Astrocyte (in vitro differentiated cells and primary cell): ENCODE measurements around the gene WHRN. TPM values are rescaled to one million over a fixed set of nuclear protein-coding genes. Genes with fewer than 3 reads are reported as not detected.

ENCODE experiments used
- DNase-seq: peaks from one replicate; pipeline ENCODE4 v3.0.0-alpha.2; 2010; ENCODE audit warnings: low read depth
- FAIRE-seq: peaks from 2 replicates; lab custom pipeline; 2011; peaks lifted over from hg19 to GRCh38; lab: Jason Lieb, UNC
- H2AFZ ChIP-seq: 2 replicates; pipeline ENCODE4 v1.6.0; 2012; ENCODE audit warnings: low read depth, low read length, inconsistent platforms
- H3K27ac ChIP-seq: 2 replicates; pipeline ENCODE4 v1.5.1; 2011; ENCODE audit warnings: low read depth, low read length, inconsistent platforms
- H3K27me3 ChIP-seq: 2 replicates; pipeline ENCODE4 v1.6.0; 2011; ENCODE audit warnings: low read length, inconsistent platforms; ENCODE audit not compliant: insufficient read depth
- H3K36me3 ChIP-seq: 2 replicates; pipeline ENCODE4 v1.5.1; 2011; ENCODE audit warnings: low read length, inconsistent platforms; ENCODE audit not compliant: insufficient read depth
- H3K4me1 ChIP-seq: 2 replicates; pipeline ENCODE4 v1.5.1; 2011; ENCODE audit warnings: low read length, inconsistent platforms; ENCODE audit not compliant: insufficient read depth
- H3K4me2 ChIP-seq: 2 replicates; pipeline ENCODE4 v1.6.0; 2012; ENCODE audit warnings: low read length, inconsistent platforms
- H3K4me3 ChIP-seq: 2 replicates; pipeline ENCODE4 v1.5.1; 2011; ENCODE audit warnings: low read depth, mild to moderate bottlenecking, low read length, inconsistent platforms; ENCODE audit not compliant: insufficient read depth
- H3K79me2 ChIP-seq: 2 replicates; pipeline ENCODE4 v1.6.0; 2012; ENCODE audit warnings: mild to moderate bottlenecking, low read length, inconsistent platforms; ENCODE audit not compliant: insufficient read depth
- H3K9ac ChIP-seq: 2 replicates; pipeline ENCODE4 v1.6.0; 2012; ENCODE audit warnings: mild to moderate bottlenecking, low read length, inconsistent platforms
- H3K9me3 ChIP-seq: 2 replicates; pipeline ENCODE4 v1.5.1; 2012; ENCODE audit warnings: low read depth, mild to moderate bottlenecking, low read length, inconsistent platforms; ENCODE audit not compliant: insufficient read depth
- H4K20me1 ChIP-seq: 2 replicates; pipeline ENCODE4 v1.6.0; 2012; ENCODE audit warnings: low read length, inconsistent platforms; ENCODE audit not compliant: insufficient read depth
- H3K27ac Mint-ChIP-seq: one replicate; pipeline ENCODE4 v1.8.0; 2021; ENCODE audit warnings: mild to moderate bottlenecking, mixed read lengths; ENCODE audit not compliant: unreplicated experiment
- H3K27me3 Mint-ChIP-seq: one replicate; pipeline ENCODE4 v1.8.0; 2021; ENCODE audit warnings: low read depth, mixed read lengths; ENCODE audit not compliant: unreplicated experiment
- H3K36me3 Mint-ChIP-seq: one replicate; pipeline ENCODE4 v1.8.0; 2021; ENCODE audit warnings: low read depth, mixed read lengths; ENCODE audit not compliant: unreplicated experiment
- H3K4me1 Mint-ChIP-seq: one replicate; pipeline ENCODE4 v1.8.0; 2021; ENCODE audit warnings: low read depth, mixed read lengths; ENCODE audit not compliant: unreplicated experiment
- H3K4me3 Mint-ChIP-seq: one replicate; pipeline ENCODE4 v1.8.0; 2021; ENCODE audit warnings: mild to moderate bottlenecking, moderate library complexity, mixed read lengths; ENCODE audit not compliant: unreplicated experiment
- H3K9me3 Mint-ChIP-seq: one replicate; pipeline ENCODE4 v1.8.0; 2021; ENCODE audit warnings: mild to moderate bottlenecking, mixed read lengths; ENCODE audit not compliant: unreplicated experiment
- CTCF ChIP-seq: IDR thresholded peaks from 2 replicates; pipeline ENCODE4 v1.5.1; 2011; ENCODE audit warnings: low read depth, mild to moderate bottlenecking, inconsistent platforms, low read length, moderate library complexity; ENCODE audit not compliant: insufficient read depth
- EZH2 ChIP-seq: IDR thresholded peaks from 2 replicates; pipeline ENCODE4 v1.6.1; 2012; ENCODE audit warnings: mild to moderate bottlenecking, low read length, inconsistent platforms; ENCODE audit not compliant: insufficient read depth
- total RNA-seq: library from RNA; stranded (reverse); gene quantifications from 2 replicates; pipeline ENCODE4 v1.2.1, GENCODE V29; 2021

WHRN gene
- total RNA-seq, 1 donor from 2014 or later: 10.2 TPM

DNA sequence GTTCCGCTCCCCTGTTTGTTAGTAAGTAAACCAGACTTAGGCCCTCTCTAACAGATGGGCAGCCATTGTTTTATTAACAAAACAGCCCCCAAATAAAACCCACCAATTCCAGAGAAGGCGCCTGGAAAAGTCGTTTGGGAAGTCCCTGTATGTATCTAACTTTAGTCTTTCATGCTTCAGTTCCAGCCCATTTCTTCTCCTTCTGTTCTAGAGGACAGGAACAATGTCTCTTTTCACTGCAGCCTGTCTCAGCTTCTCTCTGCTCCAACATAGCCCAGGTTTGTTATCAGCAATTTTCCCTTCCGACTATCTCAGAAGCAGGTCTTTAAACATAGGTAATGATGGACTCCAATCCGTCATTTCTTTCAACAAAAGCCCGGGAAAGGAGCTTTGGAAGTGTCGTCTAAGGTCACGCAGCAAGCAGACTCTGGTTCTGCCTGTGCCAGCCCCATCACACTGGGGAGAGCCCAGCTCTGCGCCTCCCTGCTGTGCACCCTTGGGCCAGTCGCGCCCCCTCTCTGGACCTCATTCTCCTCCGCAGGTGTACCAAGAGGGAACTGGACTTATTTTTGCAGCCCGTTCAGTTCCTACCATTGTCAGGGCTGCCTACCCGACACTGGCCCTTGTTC lies 107.9 kb downstream of the WHRN start:
- H2AFZ ChIP-seq: peak overlapping the region; percentile 51
- H3K4me1 ChIP-seq: peaks cover 3% of the 10 kb centered on the region
- H3K27me3 ChIP-seq: peaks cover 5% of the 10 kb centered on the region
- TF ChIP-seq CTCF (no peak), EZH2 (peak; percentile 19)
- no peaks in the 10 kb centered on the region for H3K9me3 Mint-ChIP-seq
- H3K4me3 ChIP-seq: peak overlapping the region; percentile 74
- H3K36me3 ChIP-seq: no peaks in the 10 kb centered on the region
- FAIRE-seq: no peak
- H3K4me2 ChIP-seq: peak overlapping the region; percentile 96
- H3K79me2 ChIP-seq: no peaks in the 10 kb centered on the region
- peaks cover 11% of the 10 kb centered on the region for H3K4me1 Mint-ChIP-seq
- no peaks in the 10 kb centered on the region for H3K27me3 Mint-ChIP-seq
- peaks cover under 1% of the 10 kb centered on the region for H3K36me3 Mint-ChIP-seq
- peak overlapping the region; percentile 91 for H3K4me3 Mint-ChIP-seq
- H3K9ac ChIP-seq: peak overlapping the region; percentile 12
- H4K20me1 ChIP-seq: no peaks in the 10 kb centered on the region
- H3K27ac ChIP-seq: no peak overlapping the region
- no peak for DNase-seq
- H3K9me3 ChIP-seq: no peaks in the 10 kb centered on the region
- H3K27ac Mint-ChIP-seq: peak overlapping the region; percentile 73

DNA sequence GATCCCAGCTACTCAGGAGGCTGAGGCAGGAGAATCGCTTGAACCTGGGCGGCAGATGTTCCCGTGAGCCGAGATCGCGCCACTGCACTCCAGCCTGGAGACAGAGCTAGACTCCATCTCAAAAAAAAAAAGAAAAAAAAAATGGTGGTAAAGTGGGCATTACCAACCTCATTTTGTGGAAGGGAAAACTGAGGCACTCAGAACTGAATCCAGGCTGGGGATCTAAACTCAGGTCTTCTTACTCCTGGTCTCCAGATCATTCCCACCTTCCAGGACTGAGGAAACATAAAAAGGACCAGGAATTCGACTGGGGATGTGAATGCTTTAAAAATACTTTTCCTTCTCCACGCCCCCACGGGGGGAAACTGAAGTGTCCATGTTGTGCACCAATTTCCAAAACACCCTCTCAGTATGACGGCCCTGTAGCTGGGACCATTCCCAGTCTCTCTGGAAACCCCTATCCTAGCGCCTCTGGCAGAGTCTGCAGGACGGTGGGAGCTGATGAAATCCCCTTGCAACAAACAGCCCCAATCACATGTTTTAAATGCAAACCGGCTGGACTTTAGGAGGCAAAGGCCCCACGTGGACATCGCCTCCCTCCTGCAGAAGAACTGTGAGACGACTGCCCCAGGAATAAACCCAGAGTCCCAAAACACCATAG lies 108.6 kb downstream of the WHRN start:
- DNase-seq (no peak), FAIRE-seq (no peak)
- Mint-ChIP-seq H3K4me3 (peak overlapping the region; percentile 91), H3K4me1 (peaks cover 11% of the 10 kb centered on the region), H3K9me3 (no peaks in the 10 kb centered on the region), H3K27me3 (no peaks in the 10 kb centered on the region), H3K36me3 (no peaks in the 10 kb centered on the region), H3K27ac (peak overlapping the region; percentile 73)
- TF ChIP-seq EZH2: no peak
- no peak for TF ChIP-seq CTCF
- Histone ChIP-seq H2AFZ (no peak overlapping the region), H3K4me3 (no peak overlapping the region), H3K4me2 (peak overlapping the region; percentile 96), H3K9ac (no peak overlapping the region), H3K4me1 (peaks cover 3% of the 10 kb centered on the region), H3K9me3 (no peaks in the 10 kb centered on the region), H3K79me2 (no peaks in the 10 kb centered on the region), H3K27ac (no peak overlapping the region), H3K36me3 (no peaks in the 10 kb centered on the region), H3K27me3 (peaks cover 5% of the 10 kb centered on the region), H4K20me1 (no peaks in the 10 kb centered on the region)

DNA sequence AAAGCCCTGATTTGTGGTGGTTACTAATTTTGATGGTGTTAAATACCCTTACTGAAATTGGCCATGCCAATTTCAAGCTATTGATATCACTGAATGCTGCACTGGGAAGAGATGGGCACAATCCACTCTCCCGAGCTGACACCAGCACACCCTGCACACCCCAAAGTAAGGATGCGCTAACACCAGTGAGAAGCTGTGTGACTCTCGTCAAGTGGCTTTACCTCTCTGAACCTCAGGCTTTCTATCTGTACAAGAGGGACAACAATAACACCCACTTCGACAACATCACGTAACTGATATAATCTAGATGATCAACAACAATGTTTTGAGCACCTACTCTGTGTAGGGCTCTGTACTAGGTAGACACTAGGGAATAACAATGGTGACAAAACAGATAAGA lies 109.5 kb downstream of the WHRN start:
- H3K9ac ChIP-seq: no peak overlapping the region
- no peak overlapping the region for H3K4me3 Mint-ChIP-seq
- no peak overlapping the region for H3K27ac ChIP-seq
- no peak for TF ChIP-seq CTCF
- no peak for TF ChIP-seq EZH2
- H3K27me3 Mint-ChIP-seq: no peaks in the 10 kb centered on the region
- H2AFZ ChIP-seq: no peak overlapping the region
- H3K4me1 ChIP-seq: peaks cover 3% of the 10 kb centered on the region
- no peak for FAIRE-seq
- no peaks in the 10 kb centered on the region for H4K20me1 ChIP-seq
- no peak overlapping the region for H3K27ac Mint-ChIP-seq
- peaks cover 5% of the 10 kb centered on the region for H3K27me3 ChIP-seq
- no peaks in the 10 kb centered on the region for H3K79me2 ChIP-seq
- DNase-seq: no peak
- H3K36me3 Mint-ChIP-seq: no peaks in the 10 kb centered on the region
- H3K4me2 ChIP-seq: no peak overlapping the region
- no peak overlapping the region for H3K4me3 ChIP-seq
- H3K4me1 Mint-ChIP-seq: peaks cover 11% of the 10 kb centered on the region
- H3K9me3 ChIP-seq: no peaks in the 10 kb centered on the region
- no peaks in the 10 kb centered on the region for H3K9me3 Mint-ChIP-seq
- H3K36me3 ChIP-seq: no peaks in the 10 kb centered on the region
